H9 (cell line): ENCODE measurements around the gene ASXL1. TPM values are rescaled to one million over a fixed set of nuclear protein-coding genes. Genes with fewer than 3 reads are reported as not detected.
A peak's percentile ranks its signal among the peaks of the same experiment; 100 is the strongest.
"Not testable (repeated sequence)": the region's sequence is repeated elsewhere in the genome, so short reads cannot be mapped to it uniquely, and the experiment has no call there.

Experiments
- DNase-seq: peaks from one replicate; pipeline ENCODE4 v3.0.0-alpha.2; 2017
- H2AFZ ChIP-seq: one replicate; pipeline ENCODE4 v1.6.1; 2013; ENCODE audit warnings: mild to moderate bottlenecking, low read length, control low read depth, moderate library complexity
- H2AK5ac ChIP-seq: 2 replicates; pipeline ENCODE4 v1.6.1; 2013; ENCODE audit warnings: low read length, control low read depth, mixed read lengths; ENCODE audit not compliant: insufficient read length
- H2BK120ac ChIP-seq: one replicate; pipeline ENCODE4 v1.6.1; 2013; ENCODE audit warnings: low read depth, mild to moderate bottlenecking, low read length, control low read depth, inconsistent platforms; ENCODE audit not compliant: poor library complexity, severe bottlenecking
- H2BK12ac ChIP-seq: 2 replicates; pipeline ENCODE4 v1.6.1; 2013; ENCODE audit warnings: low read length, control low read depth, mixed read lengths, low read depth; ENCODE audit not compliant: insufficient read length
- H2BK15ac ChIP-seq: 2 replicates; pipeline ENCODE4 v1.6.1; 2013; ENCODE audit warnings: low read depth, low read length, control low read depth
- H2BK20ac ChIP-seq: one replicate; pipeline ENCODE4 v1.6.1; 2013; ENCODE audit warnings: low read depth, mild to moderate bottlenecking, low read length, control low read depth, inconsistent platforms; ENCODE audit not compliant: poor library complexity, severe bottlenecking
- H2BK5ac ChIP-seq: 2 replicates; pipeline ENCODE4 v1.6.1; 2013; ENCODE audit warnings: low read length, control low read depth, mixed read lengths; ENCODE audit not compliant: insufficient read length
- H3K14ac ChIP-seq: 2 replicates; pipeline ENCODE4 v1.6.1; 2013; ENCODE audit warnings: low read length, control low read depth; ENCODE audit not compliant: insufficient read depth
- H3K18ac ChIP-seq: 2 replicates; pipeline ENCODE4 v1.6.1; 2013; ENCODE audit warnings: low read depth, mild to moderate bottlenecking, mixed read lengths, low read length, control low read depth; ENCODE audit not compliant: insufficient read length
- H3K23ac ChIP-seq: 2 replicates; pipeline ENCODE4 v1.6.1; 2013; ENCODE audit warnings: low read length, control low read depth, mixed read lengths, low read depth; ENCODE audit not compliant: insufficient read length
- H3K23me2 ChIP-seq: 2 replicates; pipeline ENCODE4 v1.6.1; 2013; ENCODE audit warnings: low read depth, mild to moderate bottlenecking, mixed read lengths, low read length, control low read depth; ENCODE audit not compliant: insufficient read length, poor library complexity, severe bottlenecking
- H3K27ac ChIP-seq: 2 replicates; pipeline ENCODE4 v1.5.1; 2013; ENCODE audit warnings: low read length, control low read depth, mixed read lengths, low read depth; ENCODE audit not compliant: insufficient read length
- H3K27me3 ChIP-seq: 2 replicates; pipeline ENCODE4 v1.6.1; 2013; ENCODE audit warnings: low read length, control low read depth, inconsistent platforms; ENCODE audit not compliant: insufficient read depth
- H3K4ac ChIP-seq: 2 replicates; pipeline ENCODE4 v1.6.1; 2013; ENCODE audit warnings: low read depth, mild to moderate bottlenecking, control low read depth, inconsistent platforms, low read length, moderate library complexity
- H3K4me1 ChIP-seq: 2 replicates; pipeline ENCODE4 v1.6.1; 2013; ENCODE audit warnings: low read length, control low read depth, inconsistent platforms; ENCODE audit not compliant: insufficient read depth
- H3K4me2 ChIP-seq: 2 replicates; pipeline ENCODE4 v1.6.1; 2013; ENCODE audit warnings: low read length, control low read depth, mixed read lengths; ENCODE audit not compliant: insufficient read length, insufficient read depth
- H3K56ac ChIP-seq: 2 replicates; pipeline ENCODE4 v1.6.1; 2013; ENCODE audit warnings: low read depth, mild to moderate bottlenecking, mixed read lengths, low read length, control low read depth; ENCODE audit not compliant: insufficient read length
- H3K79me1 ChIP-seq: 2 replicates; pipeline ENCODE4 v1.6.1; 2013; ENCODE audit warnings: low read depth, mild to moderate bottlenecking, moderate library complexity, low read length, control low read depth, inconsistent platforms; ENCODE audit not compliant: insufficient read depth, poor library complexity, severe bottlenecking
- H3K79me2 ChIP-seq: 2 replicates; pipeline ENCODE4 v1.6.1; 2013; ENCODE audit warnings: low read length, control low read depth, inconsistent platforms; ENCODE audit not compliant: insufficient read depth
- H3K9ac ChIP-seq: 2 replicates; pipeline ENCODE4 v1.6.1; 2013; ENCODE audit warnings: low read length, control low read depth, mixed read lengths; ENCODE audit not compliant: insufficient read length; ENCODE audit errors: extremely low read depth
- H3K9me3 ChIP-seq: one replicate; pipeline ENCODE4 v1.6.1; 2013; ENCODE audit warnings: low read depth, low read length, inconsistent platforms; ENCODE audit not compliant: control insufficient read depth
- H3T11ph ChIP-seq: one replicate; pipeline ENCODE4 v1.6.1; 2013; ENCODE audit warnings: mild to moderate bottlenecking, low read length, control low read depth, inconsistent platforms
- H4K20me1 ChIP-seq: one replicate; pipeline ENCODE4 v1.6.1; 2013; ENCODE audit not compliant: control insufficient read depth, insufficient read length, insufficient read depth
- H4K5ac ChIP-seq: 2 replicates; pipeline ENCODE4 v1.6.1; 2013; ENCODE audit warnings: low read depth, mild to moderate bottlenecking, mixed read lengths, low read length, control low read depth; ENCODE audit not compliant: insufficient read length
- H4K8ac ChIP-seq: replicated peaks from 2 replicates; pipeline ENCODE4 v1.6.1; 2013; ENCODE audit warnings: low read length, control low read depth, mixed read lengths, low read depth; ENCODE audit not compliant: insufficient read length
- H4K91ac ChIP-seq: 2 replicates; pipeline ENCODE4 v1.6.1; 2013; ENCODE audit warnings: low read depth, mild to moderate bottlenecking, moderate library complexity, mixed read lengths, low read length, control low read depth; ENCODE audit not compliant: insufficient read length
- H3K27ac Mint-ChIP-seq, 3 experiments: 2 replicates in 2 of 3; 3 replicates in 1 of 3; pipeline ENCODE4 v1.8.0; 2020 to 2021; ENCODE audit warnings: mixed read lengths in 3 of 3, mild to moderate bottlenecking in 1 of 3, moderate library complexity in 1 of 3
- H3K27me3 Mint-ChIP-seq: 2 replicates; pipeline ENCODE4 v1.8.0; 2021; ENCODE audit warnings: low read depth, mild to moderate bottlenecking, moderate library complexity, mixed read lengths
- H3K36me3 Mint-ChIP-seq, 3 experiments: 2 replicates in 2 of 3; 3 replicates in 1 of 3; pipeline ENCODE4 v1.8.0; 2020 to 2021; ENCODE audit warnings: low read depth in 3 of 3, mixed read lengths in 3 of 3; ENCODE audit not compliant: insufficient read depth in 1 of 3
- H3K4me1 Mint-ChIP-seq, 2 experiments: 2 replicates each; pipeline ENCODE4 v1.8.0; 2020; ENCODE audit warnings: mixed read lengths in 2 of 2
- H3K4me3 Mint-ChIP-seq, 2 experiments: 2 replicates in 1 of 2; 3 replicates in 1 of 2; pipeline ENCODE4 v1.8.0; 2020 to 2021; ENCODE audit warnings: mild to moderate bottlenecking in 2 of 2, mixed read lengths in 2 of 2, moderate library complexity in 1 of 2
- H3K9me3 Mint-ChIP-seq, 2 experiments: 2 replicates in 1 of 2; 3 replicates in 1 of 2; pipeline ENCODE4 v1.8.0; 2020; ENCODE audit warnings: mild to moderate bottlenecking in 2 of 2, mixed read lengths in 2 of 2, moderate library complexity in 1 of 2
- WGBS: extraction: QIAGEN DNeasy Blood & Tissue Kit; methylation state at CpG from one replicate; pipeline ENCODE4 v1.1.7; 2013; ENCODE audit warnings: missing lambda C conversion rate, low lambda C conversion rate, mixed read lengths; ENCODE audit not compliant: insufficient read length; ENCODE audit errors: extremely low coverage; 5-methylcytosine and 5-hydroxymethylcytosine counted together
- total RNA-seq: library from RNA; stranded (reverse); gene quantifications from 2 replicates; pipeline ENCODE4 v1.2.1, GENCODE V29; 2021
- TF ChIP-seq, protein P1 (sequence below): fragments of 200-600 bp; sonication (generic); conservative IDR thresholded peaks from 3 replicates; pipeline ENCODE4 v1.8.0; 2021; ENCODE audit warnings: antibody characterized with exemption, mild to moderate bottlenecking

The ASXL1 gene
- total RNA-seq, 1 experiment from 2014 or later = 39.5 TPM

DNA sequence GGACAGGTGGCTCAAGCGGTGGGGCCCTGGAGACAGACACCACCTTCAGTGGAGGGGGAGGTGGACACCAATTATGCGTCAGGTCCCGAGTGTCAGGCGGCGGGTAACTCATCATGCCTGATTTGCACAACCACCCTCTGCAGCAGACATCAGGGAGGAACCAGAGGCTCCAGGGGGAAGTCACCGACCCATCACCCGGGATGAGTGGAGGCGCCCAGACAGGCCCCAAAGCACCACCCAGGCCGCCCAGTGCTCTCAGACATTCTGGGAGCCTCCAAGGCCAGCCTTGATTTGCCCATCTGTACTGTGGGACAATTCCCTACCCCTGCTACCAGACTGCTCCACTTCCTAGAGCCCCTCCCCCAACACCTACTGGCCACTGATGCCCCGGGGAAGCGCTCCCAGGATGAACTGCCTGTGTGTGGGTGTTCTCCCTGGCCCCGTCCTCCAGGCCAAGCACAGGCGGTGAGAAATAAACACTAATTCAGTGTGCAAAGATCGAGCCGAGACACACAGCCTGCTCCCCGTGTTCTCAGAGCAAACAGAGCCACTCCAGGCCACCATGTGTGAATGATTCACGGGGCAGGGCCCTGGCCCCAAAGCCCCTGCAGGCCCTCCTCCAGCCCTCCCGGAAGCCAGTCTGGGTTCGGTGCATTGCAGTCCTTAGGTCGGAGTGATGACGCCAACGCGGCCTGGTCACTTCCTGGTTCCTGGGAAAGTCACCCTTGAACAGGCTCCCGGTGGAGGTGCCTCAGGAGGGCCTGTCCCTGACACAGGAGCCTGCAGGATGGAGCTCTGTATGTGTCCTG is 107.2 kb downstream of the ASXL1 start:
- Histone ChIP-seq H3K18ac (no peak overlapping the region), H3K79me1 (no peaks in the 10 kb centered on the region), H3K4me2 (no peak overlapping the region), H3T11ph (no peak overlapping the region), H3K9me3 (no peaks in the 10 kb centered on the region), H2AFZ (no peak overlapping the region), H3K79me2 (no peaks in the 10 kb centered on the region), H3K4ac (no peak overlapping the region), H4K20me1 (peaks cover 4% of the 10 kb centered on the region), H3K9ac (no peak overlapping the region), H2BK120ac (no peak overlapping the region), H2BK5ac (no peak overlapping the region), H3K56ac (no peak overlapping the region), H3K4me1 (no peaks in the 10 kb centered on the region), H3K14ac (no peak overlapping the region), H4K5ac (no peak overlapping the region), H2BK20ac (no peak overlapping the region), H3K27ac (no peak overlapping the region), H2BK15ac (no peak overlapping the region), H2BK12ac (no peak overlapping the region), H2AK5ac (no peak overlapping the region), H4K8ac (no peak overlapping the region), H3K27me3 (no peaks in the 10 kb centered on the region), H4K91ac (no peak overlapping the region), H3K23me2 (no peaks in the 10 kb centered on the region), H3K23ac (no peak overlapping the region)
- no CpG with 5 or more reads among the region's 24 CpGs for whole genome bisulfite sequencing
- DNase-seq = no peak
- Mint-ChIP-seq H3K27ac (peak overlapping the region in 2 of 3 experiments; percentile 48 to 94; a peak in 3 of 7 replicates), H3K9me3 (no peaks in the 10 kb centered on the region), H3K4me1 (peaks cover 27 to 32% of the 10 kb centered on the region in 2 experiments), H3K27me3 (no peaks in the 10 kb centered on the region), H3K36me3 (peaks cover 0 to 15% (median 0%) of the 10 kb centered on the region in 3 experiments; a peak in 5 of 7 replicates), H3K4me3 (no peak overlapping the region)
- TF ChIP-seq, protein P1, sequence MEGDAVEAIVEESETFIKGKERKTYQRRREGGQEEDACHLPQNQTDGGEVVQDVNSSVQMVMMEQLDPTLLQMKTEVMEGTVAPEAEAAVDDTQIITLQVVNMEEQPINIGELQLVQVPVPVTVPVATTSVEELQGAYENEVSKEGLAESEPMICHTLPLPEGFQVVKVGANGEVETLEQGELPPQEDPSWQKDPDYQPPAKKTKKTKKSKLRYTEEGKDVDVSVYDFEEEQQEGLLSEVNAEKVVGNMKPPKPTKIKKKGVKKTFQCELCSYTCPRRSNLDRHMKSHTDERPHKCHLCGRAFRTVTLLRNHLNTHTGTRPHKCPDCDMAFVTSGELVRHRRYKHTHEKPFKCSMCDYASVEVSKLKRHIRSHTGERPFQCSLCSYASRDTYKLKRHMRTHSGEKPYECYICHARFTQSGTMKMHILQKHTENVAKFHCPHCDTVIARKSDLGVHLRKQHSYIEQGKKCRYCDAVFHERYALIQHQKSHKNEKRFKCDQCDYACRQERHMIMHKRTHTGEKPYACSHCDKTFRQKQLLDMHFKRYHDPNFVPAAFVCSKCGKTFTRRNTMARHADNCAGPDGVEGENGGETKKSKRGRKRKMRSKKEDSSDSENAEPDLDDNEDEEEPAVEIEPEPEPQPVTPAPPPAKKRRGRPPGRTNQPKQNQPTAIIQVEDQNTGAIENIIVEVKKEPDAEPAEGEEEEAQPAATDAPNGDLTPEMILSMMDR = no peak

- not testable (repeated sequence) for H4K20me1 ChIP-seq, H2AFZ ChIP-seq, H3K56ac ChIP-seq, H3K4ac ChIP-seq, H4K91ac ChIP-seq, H2BK20ac ChIP-seq, H3K9me3 Mint-ChIP-seq, H3K4me3 Mint-ChIP-seq, DNase-seq, H3K79me1 ChIP-seq, H3K23ac ChIP-seq, H2BK12ac ChIP-seq, H2AK5ac ChIP-seq, H3T11ph ChIP-seq, H2BK15ac ChIP-seq, H2BK5ac ChIP-seq, H3K79me2 ChIP-seq, H3K18ac ChIP-seq, H3K27me3 ChIP-seq, H3K23me2 ChIP-seq, H3K9me3 ChIP-seq, H4K8ac ChIP-seq, H2BK120ac ChIP-seq, H3K27me3 Mint-ChIP-seq, H3K14ac ChIP-seq, H3K4me2 ChIP-seq, H3K9ac ChIP-seq, H3K27ac ChIP-seq, H3K4me1 ChIP-seq, H4K5ac ChIP-seq
- no CpG with 5 or more reads among the region's 15 CpGs for WGBS
- Mint-ChIP-seq H3K4me1 (peaks cover 31 to 34% of the 10 kb centered on the region in 2 experiments), H3K27ac (0 out of 7 replicates have a peak overlapping the region, but pooled peaks of 2 of the 3 experiments have one; percentile 36 to 94), H3K36me3 (peaks cover 0 to 16% (median 0%) of the 10 kb centered on the region in 3 experiments; a peak in 5 of 7 replicates)
Observed at GRCh38 chr20:32465901-32466675, 108.0 kb downstream of the ASXL1 start.
